PC-9 (cell line): ENCODE results near the gene PCSK5. TPM values are rescaled to one million over a fixed set of nuclear protein-coding genes. Genes with fewer than 3 reads are reported as not detected.

ENCODE experiments used
- BruUV-seq: library from RNA; stranded (reverse); fragments of 400-500 nt; replicated peaks from 2 replicates; lab custom pipeline; 2021; lab: Mats Ljungman, UMichigan
- CTCF ChIA-PET: fragments of 300-600 bp; sonication (Branson Sonifier 250); formaldehyde crosslinking; loops from one replicate; lab custom pipeline; 2022; ENCODE audit warnings: antibody characterized with exemption; lab: Charles Lee
- POLR2A ChIA-PET: fragments of 300-600 bp; sonication (Branson Sonifier 250); formaldehyde crosslinking; loops from one replicate; lab custom pipeline; 2022; ENCODE audit warnings: antibody characterized with exemption; ENCODE audit not compliant: unreplicated experiment; lab: Charles Lee
- DNase-seq, 2 experiments: peaks; one replicate each; pipeline versions ENCODE4 v3.0.0 to v3.0.0-alpha.2; 2015 to 2022; ENCODE audit warnings: mixed read lengths in 1 of 2
- H2AFZ ChIP-seq: fragments of 200-600 bp; sonication (generic); 2 replicates; pipeline ENCODE4 v1.8.1; 2017; ENCODE audit warnings: antibody characterized with exemption
- H3F3A ChIP-seq: fragments of 200-600 bp; sonication (generic); 2 replicates; pipeline ENCODE4 v1.8.1; 2017; ENCODE audit warnings: antibody characterized with exemption, mild to moderate bottlenecking, low read depth; ENCODE audit not compliant: insufficient read depth
- H3K27ac ChIP-seq: fragments of 200-600 bp; sonication (generic); 2 replicates; pipeline ENCODE4 v1.6.1; 2016; ENCODE audit warnings: mixed run types
- H3K27me3 ChIP-seq: fragments of 200-600 bp; sonication (generic); 2 replicates; pipeline ENCODE4 v1.6.1; 2016; ENCODE audit warnings: low read depth, mixed run types; ENCODE audit not compliant: insufficient read depth
- H3K36me3 ChIP-seq: fragments of 200-600 bp; sonication (generic); 2 replicates; pipeline ENCODE4 v1.6.1; 2016; ENCODE audit warnings: low read depth, mixed run types
- H3K4me1 ChIP-seq: fragments of 200-600 bp; sonication (generic); replicated peaks from 2 replicates; pipeline ENCODE4 v1.6.1; 2016; ENCODE audit warnings: mixed run types; ENCODE audit not compliant: insufficient read depth
- H3K4me2 ChIP-seq: fragments of 200-600 bp; sonication (generic); 2 replicates; pipeline ENCODE4 v1.6.1; 2017; ENCODE audit warnings: mixed run types
- H3K4me3 ChIP-seq: fragments of 200-600 bp; sonication (generic); 2 replicates; pipeline ENCODE4 v1.6.1; 2016; ENCODE audit warnings: mixed run types
- H3K79me2 ChIP-seq: fragments of 200-600 bp; sonication (generic); 2 replicates; pipeline ENCODE4 v1.6.1; 2017; ENCODE audit warnings: low read depth, mixed run types
- H3K9me2 ChIP-seq: fragments of 200-600 bp; sonication (generic); 2 replicates; pipeline ENCODE4 v1.8.1; 2017; ENCODE audit warnings: mild to moderate bottlenecking; ENCODE audit not compliant: insufficient read depth
- H3K9me3 ChIP-seq: fragments of 200-600 bp; sonication (generic); 2 replicates; pipeline ENCODE4 v1.8.1; 2016; ENCODE audit warnings: low read depth; ENCODE audit not compliant: insufficient read depth
- H4K20me1 ChIP-seq: fragments of 200-600 bp; sonication (generic); 2 replicates; pipeline ENCODE4 v1.8.1; 2017; ENCODE audit not compliant: insufficient read depth
- EZH2 ChIP-seq: fragments of 200-600 bp; sonication (generic); IDR thresholded peaks from 2 replicates; pipeline ENCODE4 v1.8.0; 2017; ENCODE audit warnings: antibody characterized with exemption, low read depth
- intact Hi-C: fragments of 100-400 bp; cut with micrococcal nuclease; formaldehyde crosslinking; loops from one replicate; pipeline ENCODE4 v1.10.0; 2022; ENCODE audit not compliant: unreplicated experiment
- total RNA-seq: library from RNA; stranded (reverse); gene quantifications from 2 replicates; pipeline ENCODE4 v1.2.3, GENCODE V29; 2021
- TF ChIP-seq, protein P1 (sequence below): fragments of 200-600 bp; sonication (generic); conservative IDR thresholded peaks from 2 replicates; pipeline ENCODE4 v1.6.1; 2017; ENCODE audit warnings: mixed run types, antibody characterized with exemption, mild to moderate bottlenecking, moderate library complexity

Gene PCSK5
- total RNA-seq, 1 experiment from 2014 or later: 8.2 TPM

DNA sequence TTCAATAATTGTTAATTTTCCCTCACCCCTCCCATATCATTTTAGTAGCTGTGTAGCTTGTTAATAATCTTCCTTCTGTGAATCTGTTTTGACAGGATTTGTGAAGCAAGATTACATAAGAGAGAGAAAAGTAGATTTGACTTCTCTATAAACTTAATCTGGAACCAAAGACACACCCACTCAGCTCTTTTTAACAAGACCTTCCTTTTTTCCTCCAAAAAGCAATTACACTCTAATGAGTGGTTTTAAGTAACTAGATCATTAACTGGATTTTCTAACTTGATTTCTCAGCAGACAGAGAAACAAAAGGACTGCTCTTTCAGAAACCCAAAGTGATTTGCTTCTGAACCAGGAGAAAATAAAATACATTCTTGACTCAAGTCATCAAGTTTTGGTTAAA is 481.9 kb downstream of the PCSK5 start:
- no peak for DNase-seq
- Histone ChIP-seq H3K9me2 (no peaks in the 10 kb centered on the region), H4K20me1 (no peaks in the 10 kb centered on the region), H3K27ac (peak overlapping the region; percentile 35; the same call in 1 of the 2 replicates), H3K27me3 (no peaks in the 10 kb centered on the region), H3K4me2 (0 out of 2 replicates have a peak overlapping the region, but pooled peaks have one; percentile 30), H3K4me3 (no peak overlapping the region), H3K79me2 (no peaks in the 10 kb centered on the region), H2AFZ (no peak overlapping the region), H3K9me3 (no peaks in the 10 kb centered on the region), H3K4me1 (peaks cover 64% of the 10 kb centered on the region), H3F3A (peaks cover 45% of the 10 kb centered on the region), H3K36me3 (no peaks in the 10 kb centered on the region)
- BruUV-seq: no TSS peak
- ChIA-PET POLR2A (interaction anchor here (0.7 kb wide), 1 partner anchor 52 kb away, joined by 3 read pairs; no protein-coding TSS in a partner anchor), CTCF (interaction anchor here (0.6 kb wide), 1 partner anchor 73 kb away, joined by 3 read pairs; no protein-coding TSS in a partner anchor)
- intact Hi-C loops: loop anchor here (2.0 to 10.0 kb wide), 5 partner anchors 20 to 1138 kb away; partner anchors contain the start of gene PCSK5
- TF ChIP-seq, protein P1, sequence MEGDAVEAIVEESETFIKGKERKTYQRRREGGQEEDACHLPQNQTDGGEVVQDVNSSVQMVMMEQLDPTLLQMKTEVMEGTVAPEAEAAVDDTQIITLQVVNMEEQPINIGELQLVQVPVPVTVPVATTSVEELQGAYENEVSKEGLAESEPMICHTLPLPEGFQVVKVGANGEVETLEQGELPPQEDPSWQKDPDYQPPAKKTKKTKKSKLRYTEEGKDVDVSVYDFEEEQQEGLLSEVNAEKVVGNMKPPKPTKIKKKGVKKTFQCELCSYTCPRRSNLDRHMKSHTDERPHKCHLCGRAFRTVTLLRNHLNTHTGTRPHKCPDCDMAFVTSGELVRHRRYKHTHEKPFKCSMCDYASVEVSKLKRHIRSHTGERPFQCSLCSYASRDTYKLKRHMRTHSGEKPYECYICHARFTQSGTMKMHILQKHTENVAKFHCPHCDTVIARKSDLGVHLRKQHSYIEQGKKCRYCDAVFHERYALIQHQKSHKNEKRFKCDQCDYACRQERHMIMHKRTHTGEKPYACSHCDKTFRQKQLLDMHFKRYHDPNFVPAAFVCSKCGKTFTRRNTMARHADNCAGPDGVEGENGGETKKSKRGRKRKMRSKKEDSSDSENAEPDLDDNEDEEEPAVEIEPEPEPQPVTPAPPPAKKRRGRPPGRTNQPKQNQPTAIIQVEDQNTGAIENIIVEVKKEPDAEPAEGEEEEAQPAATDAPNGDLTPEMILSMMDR: no peak
- no peak for TF ChIP-seq EZH2

DNA sequence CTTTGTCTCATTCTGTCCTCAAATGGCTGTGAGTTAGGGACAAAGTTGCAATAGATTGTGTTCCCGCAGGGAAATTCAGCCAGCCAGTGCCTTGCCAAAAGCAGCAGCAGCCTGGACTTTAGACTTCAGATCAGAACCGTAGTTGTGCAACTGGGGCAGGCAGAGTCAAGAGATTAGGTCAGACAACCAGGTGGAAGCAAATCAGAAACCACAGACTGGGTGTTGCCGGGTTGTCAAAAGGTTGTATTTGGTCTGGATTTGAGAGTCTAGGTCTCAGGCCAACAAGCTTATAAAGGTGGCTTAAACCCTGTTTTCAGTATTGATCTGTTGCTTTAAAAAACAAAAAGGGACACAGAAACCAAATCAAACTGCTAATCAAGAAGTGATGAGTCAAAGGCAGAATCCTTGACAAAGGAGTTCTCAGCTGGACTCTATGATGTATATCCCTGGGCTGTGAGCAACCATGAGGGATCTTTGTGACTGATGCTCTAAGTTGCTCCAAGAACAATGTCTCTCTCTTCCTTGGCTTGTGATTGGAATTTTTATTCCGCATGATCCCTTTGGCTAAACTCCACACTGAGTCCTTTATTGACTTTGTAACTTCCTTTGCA is 482.8 kb downstream of the PCSK5 start:
- H3K36me3 ChIP-seq: no peaks in the 10 kb centered on the region
- peak overlapping the region; percentile 35 for H3K27ac ChIP-seq
- CTCF ChIA-PET: no interaction called here
- intact Hi-C loops: loop anchor here (2.0 to 10.0 kb wide), 5 partner anchors 20 to 1138 kb away; partner anchors contain the start of gene PCSK5
- H3K27me3 ChIP-seq: no peaks in the 10 kb centered on the region
- no TSS peak for BruUV-seq
- no peaks in the 10 kb centered on the region for H3K79me2 ChIP-seq
- H3K9me3 ChIP-seq: no peaks in the 10 kb centered on the region
- H3K4me3 ChIP-seq: no peak overlapping the region
- DNase-seq: peak; percentile 39 to 76
- H3K4me1 ChIP-seq: peaks cover 71% of the 10 kb centered on the region
- H4K20me1 ChIP-seq: no peaks in the 10 kb centered on the region
- POLR2A ChIA-PET: no interaction called here
- H3K9me2 ChIP-seq: no peaks in the 10 kb centered on the region
- TF ChIP-seq, protein P1: no peak
- no peak for TF ChIP-seq EZH2
- peaks cover 45% of the 10 kb centered on the region for H3F3A ChIP-seq
- H2AFZ ChIP-seq: no peak overlapping the region
- peak overlapping the region; percentile 30 for H3K4me2 ChIP-seq

DNA sequence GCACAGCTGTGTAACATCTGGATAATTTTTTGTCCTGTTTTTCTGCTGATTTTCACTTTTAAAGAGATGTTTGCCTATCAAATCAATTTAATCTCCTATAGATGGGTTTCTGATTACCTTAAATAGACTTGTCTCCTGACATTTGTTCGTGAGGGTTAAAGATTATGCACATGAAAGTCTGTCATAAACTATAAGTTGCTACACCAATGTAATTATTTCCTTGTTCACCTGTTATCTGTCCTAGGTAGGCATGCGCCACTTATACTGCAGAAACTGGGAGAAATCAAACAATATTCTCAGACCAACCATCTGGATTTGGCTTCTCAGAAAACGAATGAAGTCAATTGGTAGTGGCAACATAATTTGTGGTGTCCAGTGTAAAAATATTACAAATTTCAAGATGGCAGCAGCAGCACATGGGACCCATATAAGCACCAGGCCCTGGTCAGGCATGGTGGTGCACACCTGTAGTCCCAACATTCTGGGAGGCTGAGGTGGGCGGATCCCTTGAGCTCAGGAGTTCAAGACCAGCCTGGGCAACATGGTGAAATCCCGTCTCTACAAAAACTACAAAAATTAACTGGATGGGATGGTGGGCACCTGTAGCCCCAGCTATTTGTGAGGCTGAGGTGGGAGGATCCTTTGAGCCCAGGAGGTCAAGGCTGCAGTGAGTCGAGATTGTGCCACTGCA is 483.5 kb downstream of the PCSK5 start:
- Histone ChIP-seq H3K4me2 (peak overlapping the region; percentile 30), H3K27ac (peak overlapping the region; percentile 35), H3K9me2 (no peaks in the 10 kb centered on the region), H3K4me3 (no peak overlapping the region), H3F3A (peaks cover 47% of the 10 kb centered on the region), H3K9me3 (no peaks in the 10 kb centered on the region), H3K27me3 (no peaks in the 10 kb centered on the region), H2AFZ (no peak overlapping the region), H3K36me3 (no peaks in the 10 kb centered on the region), H3K79me2 (no peaks in the 10 kb centered on the region), H3K4me1 (peaks cover 73% of the 10 kb centered on the region), H4K20me1 (no peaks in the 10 kb centered on the region)
- TF ChIP-seq, protein P1: no peak
- no peak for TF ChIP-seq EZH2
- intact Hi-C loops: loop anchor here (2.0 to 10.0 kb wide), 5 partner anchors 21 to 1139 kb away; partner anchors contain the start of gene PCSK5
- ChIA-PET POLR2A (interaction anchor here (0.7 kb wide), 1 partner anchor 157 kb away, joined by 3 read pairs; no protein-coding TSS in a partner anchor), CTCF (no interaction called here)
- no peak for DNase-seq
- no TSS peak for BruUV-seq
